Activated naive CD4-positive, alpha-beta T cell treated with Interleukin-2 at 50 U/mL for 16 hours (primary cell): Measurements from ENCODE around the gene UBASH3A.
"Not testable (repeated sequence)": the region's sequence is repeated elsewhere in the genome, so short reads cannot be mapped to it uniquely, and the experiment has no call there.

ENCODE experiments used
- DNase-seq: peaks from one replicate; pipeline ENCODE4 v3.0.0-alpha.2; 2020

UBASH3A gene

GRCh38 chr21:42453224-42453985, 49.7 kb downstream of the UBASH3A start:
- no peak for DNase-seq

- no peak for DNase-seq
Measured at GRCh38 chr21:42453986-42454570, 50.4 kb downstream of the UBASH3A start.

DNA sequence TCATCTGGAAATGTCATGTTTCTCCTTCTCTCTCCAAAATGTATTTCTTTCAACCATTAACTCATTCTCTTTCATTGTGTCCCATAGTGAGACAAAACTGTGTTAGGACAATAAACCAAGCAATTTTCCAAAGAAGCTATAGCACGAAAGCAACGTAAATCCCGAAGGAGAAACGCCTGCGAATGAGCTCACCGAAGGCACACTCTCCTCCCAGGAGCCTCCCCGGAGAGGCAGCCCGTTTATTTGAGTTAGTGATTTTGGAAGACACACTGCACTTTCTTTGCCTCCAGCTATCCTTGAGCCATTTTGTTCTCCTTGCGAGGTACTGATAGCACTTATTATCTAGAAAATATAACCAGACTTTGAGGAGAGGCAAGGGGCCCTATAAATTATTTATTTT, 51.1 kb downstream of the UBASH3A start:
- DNase-seq = no peak

GRCh38 chr21:42455196-42455595, 51.5 kb downstream of the UBASH3A start:
- no peak for DNase-seq

DNA sequence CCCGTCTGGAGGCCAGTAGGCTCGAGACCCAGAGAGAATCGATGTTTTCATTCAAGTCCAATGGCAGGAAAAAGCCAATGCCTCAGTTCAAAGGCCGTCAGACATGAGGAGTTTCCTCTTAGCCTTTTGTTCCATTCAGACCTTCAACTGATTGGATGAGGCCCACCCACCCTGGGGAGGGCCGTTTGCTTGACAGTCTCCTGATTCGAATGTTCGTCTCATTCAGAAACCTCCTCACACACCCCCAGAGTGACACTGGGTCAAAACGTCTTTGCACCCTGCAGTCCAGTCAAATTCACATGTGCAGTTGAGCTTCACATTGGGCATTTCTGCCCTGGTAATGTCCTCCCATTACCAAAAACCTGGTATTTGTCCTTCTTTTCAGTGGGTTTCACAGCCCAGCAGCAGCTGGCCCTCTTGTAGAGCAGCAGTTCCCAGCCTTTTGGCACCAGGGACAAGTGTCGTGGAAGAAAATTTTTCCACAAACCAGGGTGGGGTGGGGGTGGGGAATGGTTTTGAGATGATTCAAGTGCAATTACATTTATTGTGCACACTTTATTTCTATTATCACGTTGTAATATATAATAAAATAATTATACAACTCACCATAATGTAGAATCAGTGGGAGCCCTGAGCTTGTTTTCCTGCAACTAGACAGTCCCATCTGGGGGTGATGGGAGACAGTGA, 52.2 kb downstream of the UBASH3A start:
- no peak for DNase-seq

DNA sequence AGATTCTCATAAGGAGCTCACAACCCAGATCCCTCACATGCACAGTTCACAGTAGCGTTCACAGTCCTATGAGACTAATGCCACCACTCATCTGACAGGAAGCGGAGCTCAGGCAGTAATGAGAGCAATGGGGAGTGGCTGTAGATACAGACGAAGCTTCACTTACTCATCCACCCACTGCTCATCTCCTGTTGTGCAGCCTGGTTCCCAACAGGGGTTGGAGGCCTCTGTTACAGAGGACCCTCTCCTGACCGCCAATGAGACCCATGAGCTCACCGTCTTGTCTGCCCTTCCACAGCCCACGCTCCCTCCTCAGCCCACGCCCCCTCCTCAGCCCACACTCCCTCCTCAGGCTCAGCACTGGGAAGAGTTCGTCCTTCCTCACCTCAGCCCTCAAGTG, 52.8 kb downstream of the UBASH3A start:
- DNase-seq = peak; percentile 55

DNA sequence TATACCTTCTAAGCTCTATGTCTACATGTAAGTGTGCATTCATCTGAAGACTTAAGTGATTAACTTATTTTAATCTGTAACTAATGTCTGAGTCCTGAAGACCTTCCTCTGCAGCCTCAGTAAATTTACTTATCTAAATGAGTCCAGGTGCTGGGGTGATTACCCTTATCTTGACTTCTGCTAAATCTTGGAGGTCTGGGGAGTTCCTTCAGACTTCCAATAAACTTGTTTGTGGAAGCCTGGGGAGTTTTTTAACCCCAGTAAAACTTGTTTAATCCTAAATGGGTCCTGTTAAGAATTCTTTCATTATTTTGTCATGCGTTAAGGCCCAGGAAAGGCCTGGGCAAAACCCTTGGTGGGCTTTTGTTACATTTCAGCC, 55.4 kb downstream of the UBASH3A start:
- DNase-seq = no peak

GRCh38 chr21:42459546-42460215, 56.0 kb downstream of the UBASH3A start:
- DNase-seq = no peak

DNA sequence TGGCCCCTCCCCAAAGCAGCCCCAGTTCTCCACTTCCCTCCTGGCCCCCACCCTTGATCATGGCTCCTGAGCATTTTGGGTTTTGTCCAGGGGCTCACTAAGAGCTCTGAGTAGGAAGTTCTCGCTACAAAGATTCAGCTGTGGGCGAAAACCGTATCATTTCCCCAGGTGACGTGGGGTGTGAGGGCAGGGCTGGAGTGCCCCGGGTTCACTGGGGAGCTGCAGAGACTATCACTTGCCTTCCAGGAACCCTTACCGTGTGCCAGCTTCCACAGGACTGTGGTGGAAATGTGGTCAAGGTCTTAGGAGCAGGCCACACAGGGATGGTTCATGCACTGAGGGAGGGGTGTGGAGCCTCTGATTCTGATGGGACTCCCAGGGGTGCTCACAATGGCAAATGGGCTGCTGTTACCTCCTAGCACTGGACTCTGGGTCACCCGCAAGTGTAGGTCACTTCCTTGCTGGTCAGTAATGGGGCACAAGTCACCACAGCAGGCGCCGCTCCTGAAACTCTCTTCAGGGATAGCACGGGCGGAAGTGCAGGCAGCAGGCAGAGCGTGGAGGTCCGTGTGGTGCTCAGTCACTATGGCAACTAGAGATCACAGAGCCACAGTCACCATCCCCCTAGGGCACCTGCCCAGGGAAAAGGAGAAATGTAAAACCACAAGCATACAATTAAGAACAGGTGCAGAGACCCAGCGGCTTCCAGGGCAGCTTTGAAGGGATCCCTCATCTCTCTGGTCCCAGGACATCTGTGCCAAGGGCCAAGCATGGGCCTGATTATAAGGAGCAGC, 56.9 kb downstream of the UBASH3A start:
- no peak for DNase-seq

- DNase-seq = no peak
Measured at GRCh38 chr21:42461185-42461520, 57.5 kb downstream of the UBASH3A start.

DNA sequence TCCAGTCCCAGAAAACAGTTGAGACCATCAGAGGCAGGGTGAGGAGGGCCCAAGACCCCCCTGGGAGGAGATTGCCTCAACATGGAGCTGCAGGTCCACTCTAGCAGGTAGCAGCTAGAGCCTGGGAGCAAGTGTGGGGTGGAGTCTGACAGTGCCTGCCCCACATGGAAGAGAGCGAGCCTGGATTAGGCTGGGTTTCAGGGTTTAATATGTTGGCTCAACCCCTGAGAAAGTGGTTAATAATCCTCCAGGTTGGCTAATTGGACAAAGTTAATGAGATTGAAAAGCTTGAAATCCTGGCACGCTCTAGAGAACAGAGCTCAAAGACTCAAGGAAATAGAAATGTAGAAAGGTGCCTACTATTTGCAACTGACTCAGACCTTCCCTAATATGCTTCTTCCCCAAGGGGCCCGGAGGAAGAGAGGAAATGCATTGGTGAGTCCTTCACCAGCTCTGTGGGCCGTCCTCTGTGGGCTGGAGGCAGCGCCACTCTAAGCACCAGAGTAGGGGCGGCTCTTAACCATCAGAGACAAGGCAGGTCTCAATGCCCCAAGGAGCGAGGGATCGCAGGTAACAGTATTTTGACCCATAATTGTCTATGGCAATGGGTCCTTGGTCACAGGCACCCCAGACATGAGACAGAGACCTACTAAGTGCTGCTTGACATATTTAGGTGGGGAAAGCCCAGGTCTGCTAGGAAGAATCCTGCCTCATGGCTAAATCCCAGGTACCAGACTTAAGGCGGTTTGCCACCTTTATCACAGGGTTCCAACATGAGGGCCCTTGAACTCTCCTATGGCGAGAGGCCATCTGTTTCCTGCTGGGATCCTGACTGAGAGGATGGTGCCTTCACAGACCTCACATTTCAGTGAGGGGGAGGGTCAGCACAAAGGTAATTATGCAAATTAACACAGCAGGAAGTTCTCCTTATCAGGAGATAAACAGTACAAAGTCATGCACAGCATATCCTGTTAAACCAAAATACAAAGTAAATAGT, 58.5 kb downstream of the UBASH3A start:
- no peak for DNase-seq

GRCh38 chr21:42463861-42464515, 60.3 kb downstream of the UBASH3A start:
- DNase-seq = peak; percentile 69

DNA sequence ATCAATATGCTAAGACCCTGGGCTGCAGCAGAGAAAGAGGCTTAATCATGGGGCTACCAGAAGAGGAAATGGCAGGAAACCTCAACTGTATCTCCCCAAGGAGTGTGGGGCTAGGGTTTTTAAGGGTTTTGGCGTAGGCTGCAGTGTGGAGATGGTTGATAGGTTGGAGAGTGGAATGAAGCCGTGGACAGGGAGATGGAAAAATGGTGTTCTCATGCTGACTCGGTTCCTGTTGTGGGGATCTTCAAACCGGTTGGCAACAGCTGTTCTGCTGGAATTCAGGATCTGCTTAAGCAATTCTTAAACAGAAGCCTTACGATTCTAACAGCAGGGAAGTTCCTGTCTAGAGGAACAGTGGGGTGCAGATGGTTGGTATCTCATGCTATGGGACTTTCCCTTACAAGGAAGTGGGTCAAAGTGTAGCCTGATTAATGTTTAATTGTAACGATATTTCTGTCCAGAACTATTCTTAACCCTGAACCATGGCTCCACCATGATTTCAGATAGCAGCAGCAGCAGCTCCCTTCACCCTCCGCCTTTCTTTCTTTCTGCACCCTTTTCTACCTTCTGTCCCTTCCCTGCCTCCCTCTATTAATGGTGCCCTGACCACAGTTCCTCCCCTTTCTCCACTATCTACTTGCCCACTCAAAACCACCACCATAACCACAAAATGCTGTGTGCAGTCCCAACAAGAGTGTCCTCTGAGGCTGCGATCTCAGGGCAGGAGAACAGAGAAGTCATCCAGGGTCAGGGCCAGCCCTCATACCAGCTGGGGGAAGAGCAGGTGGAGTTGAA, 61.5 kb downstream of the UBASH3A start:
- DNase-seq = no peak

DNA sequence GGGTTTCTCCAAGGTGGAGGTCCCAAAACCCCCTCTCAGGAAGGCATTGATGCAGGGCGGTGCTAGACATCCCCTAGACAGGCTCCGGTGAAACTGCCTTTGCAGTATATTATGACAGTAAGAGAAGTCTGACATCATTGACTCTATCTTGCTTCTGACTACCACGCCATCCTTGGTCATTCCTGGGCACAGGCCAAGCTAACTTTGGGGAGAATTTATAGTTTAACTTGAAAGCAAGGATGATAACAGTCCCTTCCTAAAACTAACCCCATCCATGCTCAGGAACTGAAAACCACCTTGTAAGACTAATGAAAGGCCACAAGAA, 62.1 kb downstream of the UBASH3A start:
- DNase-seq = no peak

DNA sequence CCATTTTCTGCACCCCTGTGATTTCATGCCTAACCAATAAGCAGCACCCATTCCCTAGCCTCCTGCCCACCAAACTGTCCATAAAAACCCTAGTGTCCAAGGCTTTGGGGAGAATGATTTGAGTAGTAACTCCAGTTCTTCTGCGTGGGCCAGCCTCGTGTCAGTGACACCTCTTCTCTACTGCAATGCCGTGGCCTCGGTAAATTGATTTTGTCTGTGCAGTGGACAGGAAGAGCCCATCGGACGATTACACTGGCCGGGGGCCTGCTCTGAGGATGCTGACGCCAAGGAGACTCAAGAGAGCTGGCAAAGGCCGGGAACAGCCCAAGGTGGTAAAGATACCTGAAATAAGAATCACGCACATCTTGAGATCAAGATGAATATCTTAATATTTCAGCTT, 63.0 kb downstream of the UBASH3A start:
- no peak for DNase-seq

DNA sequence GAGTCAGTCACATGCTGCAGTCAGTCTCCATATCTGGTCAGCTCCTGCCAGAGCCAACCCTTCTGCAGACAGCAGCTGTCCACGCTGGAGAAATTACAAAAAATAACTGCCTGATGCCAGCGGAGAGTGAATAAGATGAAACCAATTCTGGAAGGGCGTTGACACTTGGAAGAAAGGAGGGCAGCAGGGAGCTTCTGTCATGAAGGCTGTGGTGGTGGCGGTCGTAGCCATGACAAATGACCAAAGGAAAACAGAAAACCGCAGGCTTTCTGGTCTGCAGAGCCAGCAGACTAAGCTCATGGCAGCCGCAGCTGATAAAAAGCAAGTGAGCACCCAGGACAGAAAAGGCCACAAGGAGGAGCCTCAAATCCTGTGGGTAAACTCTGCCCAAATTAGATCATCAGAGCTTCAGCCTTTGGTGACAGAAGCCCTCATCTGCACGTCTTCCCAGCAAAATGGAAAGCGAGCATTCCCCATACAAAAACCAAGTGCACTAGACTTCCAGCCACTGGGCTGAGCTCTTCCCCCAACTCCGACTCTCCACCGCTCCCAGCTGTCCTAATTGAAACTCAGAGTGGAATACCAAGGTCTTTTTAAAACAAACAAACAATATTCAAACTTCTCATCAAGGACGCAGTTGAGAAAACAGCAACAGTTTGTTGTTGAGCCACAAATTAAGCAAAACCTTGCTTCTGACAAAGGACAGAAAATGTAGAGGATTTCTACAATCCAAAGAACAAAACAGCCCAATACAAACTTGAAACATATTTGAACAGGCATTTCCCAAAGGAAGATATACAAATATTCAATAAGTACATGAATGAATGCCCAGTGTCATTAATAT, 63.7 kb downstream of the UBASH3A start:
- DNase-seq = no peak

GRCh38 chr21:42468491-42469131, 64.9 kb downstream of the UBASH3A start:
- no peak for DNase-seq

DNA sequence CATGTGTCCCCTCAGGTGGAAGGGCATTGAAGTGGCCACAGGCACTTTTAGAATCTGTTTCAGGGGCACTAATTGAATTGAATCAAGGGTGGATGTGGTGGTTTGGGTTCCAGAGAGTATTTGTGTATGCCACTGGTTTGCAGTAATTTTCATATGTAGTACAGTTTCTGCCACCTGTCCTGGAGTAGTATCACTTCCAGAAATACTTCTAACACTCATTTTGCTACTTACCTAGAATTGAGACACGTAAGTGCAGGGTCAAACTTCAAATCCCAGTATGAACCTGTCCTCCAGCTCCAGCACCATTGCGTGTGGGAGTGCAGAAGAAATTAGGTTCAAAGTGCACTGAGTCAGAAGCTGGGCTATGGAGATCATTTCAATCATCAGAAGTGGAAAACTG, 65.6 kb downstream of the UBASH3A start:
- no peak for DNase-seq

DNA sequence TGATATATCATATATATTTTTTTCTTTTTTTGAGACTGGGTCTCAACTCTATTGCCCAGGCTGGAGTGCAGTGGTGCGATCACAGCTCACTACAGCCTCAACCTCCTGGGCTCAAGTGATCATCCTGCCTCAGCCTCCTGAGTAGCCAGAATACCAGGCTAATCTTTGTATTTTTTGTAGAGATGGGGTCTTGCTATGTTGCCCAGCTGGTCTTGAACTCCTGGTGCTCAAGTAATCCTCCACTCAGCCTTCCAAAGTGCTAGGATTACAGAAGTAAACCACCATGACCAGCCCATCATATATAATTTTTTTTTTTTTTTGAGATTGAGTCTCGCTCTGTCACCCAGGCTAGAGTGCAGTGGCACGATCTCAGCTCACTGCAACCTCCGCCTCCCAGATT, 66.0 kb downstream of the UBASH3A start:
- not testable (repeated sequence) for DNase-seq
